Left lung (tissue), 10 donors: ENCODE results near the gene TACC2. TPM values are rescaled to one million over a fixed set of nuclear protein-coding genes. Genes with fewer than 3 reads are reported as not detected.

Experiments
- ATAC-seq: fragments of 200-7000 bp; cut with Tn5 transposase; one replicate; pipeline ENCODE4 v1.9.1; 2020; ENCODE audit warnings: moderate library complexity
- DNase-seq, 4 donors: peaks; one replicate each; pipeline ENCODE4 v3.0.0-alpha.2; 2013 to 2020
- H3K27ac ChIP-seq, 2 donors: fragments of 200-600 bp; sonication (generic) in 1 of 2; one replicate each; pipeline versions ENCODE4 v1.5.0 to v1.8.0; 2020 to 2021
- H3K27me3 ChIP-seq, 2 donors: fragments of 200-600 bp; sonication (generic) in 1 of 2; one replicate each; pipeline versions ENCODE4 v1.5.0 to v1.8.0; 2020 to 2021
- H3K36me3 ChIP-seq, 2 donors: fragments of 200-600 bp; sonication (generic) in 1 of 2; one replicate each; pipeline versions ENCODE4 v1.5.0 to v1.8.0; 2020 to 2021
- H3K4me1 ChIP-seq, 2 donors: fragments of 200-600 bp; one replicate each; pipeline ENCODE4 v1.8.0; 2021
- H3K4me3 ChIP-seq, 2 donors: fragments of 200-600 bp; sonication (generic) in 1 of 2; one replicate each; pipeline versions ENCODE4 v1.5.0 to v1.8.0; 2020 to 2021; ENCODE audit warnings: mild to moderate bottlenecking in 1 of 2
- H3K9me3 ChIP-seq, 2 donors: fragments of 200-600 bp; sonication (generic) in 1 of 2; one replicate each; pipeline versions ENCODE4 v1.5.0 to v1.8.0; 2020 to 2021
- intact Hi-C, 2 donors: fragments of 100-400 bp; cut with DNase I; formaldehyde crosslinking; loops; one replicate each; pipeline versions ENCODE4 v1.11.2 to v1.14.2; 2022
- polyA plus RNA-seq, 6 donors: library from polyadenylated mRNA; unstranded; fragments of 120-200 nt; gene quantifications; one replicate each; pipeline ENCODE4 v1.2.1, GENCODE V29; 2013; ENCODE audit not compliant: insufficient read length in 6 of 6
- total RNA-seq, 2 donors: library from RNA; stranded (reverse); fragmentation: NEBNext Ultra II Directional; extraction: Animal tissue kit (Norgen Biotek cat#: 25700); gene quantifications; one replicate each; pipeline ENCODE4 v1.2.1, GENCODE V29; 2021
- TF ChIP-seq, protein P1 (sequence below), 2 donors: fragments of 200-600 bp; sonication (generic) in 1 of 2; IDR thresholded peaks; one replicate each; pipeline versions ENCODE4 v1.5.0 to v1.8.0; 2021; ENCODE audit warnings: antibody characterized with exemption in 2 of 2
- donor health status: DM: no; HTN: yes; CAD: no.
- donor health status: DM: no; HTN: no; CAD: no.

TACC2 gene
- total and polyA plus RNA-seq, 8 donors, result 21.0 to 193 (median 23.9) TPM

GRCh38 chr10:122220736-122221135 is 231.8 kb downstream of the TACC2 start:
- TF ChIP-seq, protein P1, sequence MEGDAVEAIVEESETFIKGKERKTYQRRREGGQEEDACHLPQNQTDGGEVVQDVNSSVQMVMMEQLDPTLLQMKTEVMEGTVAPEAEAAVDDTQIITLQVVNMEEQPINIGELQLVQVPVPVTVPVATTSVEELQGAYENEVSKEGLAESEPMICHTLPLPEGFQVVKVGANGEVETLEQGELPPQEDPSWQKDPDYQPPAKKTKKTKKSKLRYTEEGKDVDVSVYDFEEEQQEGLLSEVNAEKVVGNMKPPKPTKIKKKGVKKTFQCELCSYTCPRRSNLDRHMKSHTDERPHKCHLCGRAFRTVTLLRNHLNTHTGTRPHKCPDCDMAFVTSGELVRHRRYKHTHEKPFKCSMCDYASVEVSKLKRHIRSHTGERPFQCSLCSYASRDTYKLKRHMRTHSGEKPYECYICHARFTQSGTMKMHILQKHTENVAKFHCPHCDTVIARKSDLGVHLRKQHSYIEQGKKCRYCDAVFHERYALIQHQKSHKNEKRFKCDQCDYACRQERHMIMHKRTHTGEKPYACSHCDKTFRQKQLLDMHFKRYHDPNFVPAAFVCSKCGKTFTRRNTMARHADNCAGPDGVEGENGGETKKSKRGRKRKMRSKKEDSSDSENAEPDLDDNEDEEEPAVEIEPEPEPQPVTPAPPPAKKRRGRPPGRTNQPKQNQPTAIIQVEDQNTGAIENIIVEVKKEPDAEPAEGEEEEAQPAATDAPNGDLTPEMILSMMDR (IDR thresholded peaks at IDR 0.05), result no peak

GRCh38 chr10:122221958-122222357 is 233.0 kb downstream of the TACC2 start:
- H3K27me3 ChIP-seq, result no peaks in the 10 kb centered on the region
- H3K4me1 ChIP-seq, result no peaks in the 10 kb centered on the region
- intact Hi-C loops, result no loop called here
- peaks cover 0 to 94% of the 10 kb centered on the region in 2 donors for H3K36me3 ChIP-seq
- DNase-seq, result no peak
- TF ChIP-seq, protein P1 (IDR thresholded peaks at IDR 0.05), result no peak
- ATAC-seq, result no peak
- no peak overlapping the region for H3K27ac ChIP-seq
- H3K4me3 ChIP-seq, result no peak overlapping the region
- no peaks in the 10 kb centered on the region for H3K9me3 ChIP-seq

More at GRCh38 chr10:122220736-122221135, 231.8 kb downstream of the TACC2 start:
- no peak overlapping the region for H3K27ac ChIP-seq
- intact Hi-C loops, result no loop called here
- no peaks in the 10 kb centered on the region for H3K4me1 ChIP-seq
- ATAC-seq, result no peak
- peaks cover 0 to 89% of the 10 kb centered on the region in 2 donors for H3K36me3 ChIP-seq
- no peaks in the 10 kb centered on the region for H3K27me3 ChIP-seq
- H3K4me3 ChIP-seq, result no peak overlapping the region
- no peaks in the 10 kb centered on the region for H3K9me3 ChIP-seq
- no peak for DNase-seq

DNA sequence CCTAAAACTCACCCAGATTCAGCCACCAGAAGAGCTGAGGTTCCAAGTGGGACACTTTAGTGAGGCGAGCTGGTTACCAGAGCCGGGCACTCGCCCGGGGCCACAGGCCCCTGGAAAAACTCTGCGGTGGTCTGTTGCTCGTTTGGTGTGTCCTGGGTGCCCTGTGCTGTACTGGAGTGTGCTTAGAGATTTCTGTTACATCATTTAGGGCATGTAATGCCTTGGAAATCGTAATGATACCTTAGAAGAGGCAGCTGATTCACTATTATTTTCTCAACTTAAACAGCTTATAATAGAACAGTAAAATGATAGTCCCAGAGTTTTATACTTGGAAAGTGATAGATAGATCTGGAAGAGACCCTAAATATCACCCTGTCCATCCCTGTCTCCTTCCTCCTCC is 233.7 kb downstream of the TACC2 start:
- no peak overlapping the region for H3K4me3 ChIP-seq
- intact Hi-C loops, result no loop called here
- TF ChIP-seq, protein P1 (IDR thresholded peaks at IDR 0.05), result no peak
- ATAC-seq, result no peak
- peaks cover 0 to 94% of the 10 kb centered on the region in 2 donors for H3K36me3 ChIP-seq
- H3K4me1 ChIP-seq, result no peaks in the 10 kb centered on the region
- no peak for DNase-seq
- H3K9me3 ChIP-seq, result no peaks in the 10 kb centered on the region
- no peaks in the 10 kb centered on the region for H3K27me3 ChIP-seq
- no peak overlapping the region for H3K27ac ChIP-seq

- ATAC-seq (no peak), DNase-seq (no peak)
- Histone ChIP-seq H3K27ac (no peak overlapping the region), H3K9me3 (no peaks in the 10 kb centered on the region), H3K36me3 (peaks cover 0 to 94% of the 10 kb centered on the region in 2 donors), H3K4me3 (no peak overlapping the region), H3K4me1 (no peaks in the 10 kb centered on the region), H3K27me3 (no peaks in the 10 kb centered on the region)
- TF ChIP-seq, protein P1 (IDR thresholded peaks at IDR 0.05), result no peak
- intact Hi-C loops, result no loop called here
Observed at GRCh38 chr10:122224159-122224558, 235.2 kb downstream of the TACC2 start.

GRCh38 chr10:122225330-122225729 is 236.4 kb downstream of the TACC2 start:
- H3K36me3 ChIP-seq, result peaks cover 0 to 95% of the 10 kb centered on the region in 2 donors
- ATAC-seq (no peak), DNase-seq (no peak)
- TF ChIP-seq, protein P1 (IDR thresholded peaks at IDR 0.05), result no peak
- H3K27me3 ChIP-seq, result no peaks in the 10 kb centered on the region
- H3K9me3 ChIP-seq, result no peaks in the 10 kb centered on the region
- no peak overlapping the region for H3K4me3 ChIP-seq
- intact Hi-C loops, result no loop called here
- no peak overlapping the region for H3K27ac ChIP-seq
- no peaks in the 10 kb centered on the region for H3K4me1 ChIP-seq
